Liver (tissue), 9 donors: ENCODE measurements around the gene PCYOX1L. TPM values are rescaled to one million over a fixed set of nuclear protein-coding genes. Genes with fewer than 3 reads are reported as not detected.

Experiments
- DNase-seq: peaks from one replicate; pipeline ENCODE4 v3.0.0-alpha.2; 2017; ENCODE audit warnings: low spot score
- H3K27ac ChIP-seq, 2 donors: one replicate each; pipeline ENCODE4 v1.7.0; 2013; ENCODE audit warnings: inconsistent platforms in 2 of 2, low read length in 2 of 2, control low read depth in 1 of 2, low read depth in 1 of 2, mild to moderate bottlenecking in 1 of 2
- H3K27me3 ChIP-seq, 4 donors: one replicate each; pipeline versions ENCODE4 v1.6.1 to v1.7.0; 2013; ENCODE audit warnings: low read length in 3 of 4, inconsistent platforms in 1 of 4, mild to moderate bottlenecking in 1 of 4, moderate library complexity in 1 of 4; ENCODE audit not compliant: control insufficient read depth in 4 of 4, insufficient read depth in 4 of 4
- H3K36me3 ChIP-seq, 4 donors: one replicate each; pipeline versions ENCODE4 v1.6.1 to v1.7.0; 2013; ENCODE audit warnings: low read length in 3 of 4, mild to moderate bottlenecking in 3 of 4, low read depth in 1 of 4, moderate library complexity in 1 of 4; ENCODE audit not compliant: control insufficient read depth in 4 of 4, insufficient read depth in 3 of 4
- H3K4me1 ChIP-seq, 4 donors: one replicate each; pipeline versions ENCODE4 v1.6.1 to v1.7.0; 2013; ENCODE audit warnings: low read length in 3 of 4, mild to moderate bottlenecking in 3 of 4, moderate library complexity in 1 of 4; ENCODE audit not compliant: control insufficient read depth in 4 of 4, insufficient read depth in 4 of 4
- H3K4me3 ChIP-seq, 3 donors: one replicate each; pipeline versions ENCODE4 v1.6.1 to v1.7.0; 2013; ENCODE audit warnings: low read length in 3 of 3, control low read depth in 1 of 3, low read depth in 1 of 3, mild to moderate bottlenecking in 1 of 3
- H3K9ac ChIP-seq, 2 donors: one replicate each; pipeline ENCODE4 v1.7.0; 2013; ENCODE audit warnings: low read length in 2 of 2, mild to moderate bottlenecking in 2 of 2, moderate library complexity in 2 of 2, control low read depth in 1 of 2, low read depth in 1 of 2
- H3K9me3 ChIP-seq, 4 donors: one replicate each; pipeline versions ENCODE4 v1.6.1 to v1.7.0; 2013; ENCODE audit warnings: low read length in 3 of 4; ENCODE audit not compliant: control insufficient read depth in 4 of 4
- ATF3 ChIP-seq: IDR thresholded peaks from 2 replicates; pipeline ENCODE4 v1.6.1; 2016; ENCODE audit warnings: antibody characterized with exemption
- CTCF ChIP-seq: fragments of 150-350 bp; IDR thresholded peaks from 2 replicates; pipeline ENCODE4 v1.5.1; 2017; ENCODE audit warnings: improper control_type of control experiment, low read depth, low read length; ENCODE audit not compliant: missing input control
- EGR1 ChIP-seq, 2 donors: IDR thresholded peaks; 2 replicates each; pipeline ENCODE4 v1.6.1; 2016 to 2018; ENCODE audit warnings: antibody characterized with exemption in 2 of 2, low read depth in 2 of 2
- FOXA1 ChIP-seq: IDR thresholded peaks from 2 replicates; pipeline ENCODE4 v1.6.1; 2016; ENCODE audit warnings: antibody characterized with exemption
- FOXA2 ChIP-seq: IDR thresholded peaks from 2 replicates; pipeline ENCODE4 v1.6.1; 2016; ENCODE audit warnings: antibody characterized with exemption
- GABPA ChIP-seq, 2 donors: IDR thresholded peaks in 1 of 2; conservative IDR thresholded peaks in 1 of 2; 2 replicates each; pipeline ENCODE4 v1.6.1; 2016; ENCODE audit warnings: antibody characterized with exemption in 2 of 2, mild to moderate bottlenecking in 1 of 2, moderate library complexity in 1 of 2
- JUND ChIP-seq, 2 donors: IDR thresholded peaks; 2 replicates each; pipeline ENCODE4 v1.6.1; 2016; ENCODE audit warnings: antibody characterized with exemption in 2 of 2
- MAX ChIP-seq: IDR thresholded peaks from 2 replicates; pipeline ENCODE4 v1.6.1; 2016; ENCODE audit warnings: antibody characterized with exemption
- RAD21 ChIP-seq, 2 donors: IDR thresholded peaks; 2 replicates each; pipeline ENCODE4 v1.6.1; 2016; ENCODE audit warnings: antibody characterized with exemption in 2 of 2, mild to moderate bottlenecking in 2 of 2
- REST ChIP-seq: IDR thresholded peaks from 2 replicates; pipeline ENCODE4 v1.6.1; 2016; ENCODE audit warnings: antibody characterized with exemption, mild to moderate bottlenecking
- RXRA ChIP-seq, 2 donors: IDR thresholded peaks; 2 replicates each; pipeline ENCODE4 v1.6.1; 2017 to 2018; ENCODE audit warnings: antibody characterized with exemption in 2 of 2, mild to moderate bottlenecking in 1 of 2
- TAF1 ChIP-seq: conservative IDR thresholded peaks from 2 replicates; pipeline ENCODE4 v1.6.1; 2016; ENCODE audit warnings: antibody characterized with exemption, mild to moderate bottlenecking
- YY1 ChIP-seq: IDR thresholded peaks from 2 replicates; pipeline ENCODE4 v1.6.1; 2016; ENCODE audit warnings: antibody characterized with exemption, mild to moderate bottlenecking
- ZBTB33 ChIP-seq: IDR thresholded peaks from 2 replicates; pipeline ENCODE4 v1.6.1; 2016; ENCODE audit warnings: antibody characterized with exemption
- WGBS: extraction: QIAGEN DNeasy Blood & Tissue Kit; methylation state at CpG from one replicate; pipeline ENCODE4 v1.1.7; 2013; 5-methylcytosine and 5-hydroxymethylcytosine counted together
- polyA plus RNA-seq, 2 donors: library from polyadenylated mRNA; stranded (reverse) in 1 of 2; unstranded in 1 of 2; fragments of 200-250 nt in 1 of 2; fragments of >200 nt in 1 of 2; fragmentation: Nextera tagmentation in 1 of 2; extraction: Ambion mirVana in 1 of 2; gene quantifications; one replicate each; pipeline versions ENCODE4 v1.2.1 to v1.2.3, GENCODE V29; 2013 to 2015
- total RNA-seq, 2 donors: library from RNA; depleted of rRNA; stranded (reverse); fragments of >200 nt; gene quantifications; one replicate each; pipeline ENCODE4 v1.2.3, GENCODE V29; 2014
- donor health status: healthy.
- donor health status: healthy.
- donor health status: healthy.
- donor health status: healthy.
- donor health status: healthy.

Gene PCYOX1L
- total and polyA plus RNA-seq, 4 donors: 0.47 to 4.4 (median 1.1) TPM

- H3K9ac ChIP-seq: no peak overlapping the region
- no peaks in the 10 kb centered on the region for H3K27me3 ChIP-seq
- no peak for DNase-seq
- H3K4me1 ChIP-seq: no peaks in the 10 kb centered on the region
- H3K36me3 ChIP-seq: no peaks in the 10 kb centered on the region
- 95% methylated on average over 12 of the region's 12 CpGs for WGBS
- H3K27ac ChIP-seq: no peak overlapping the region
- TF ChIP-seq REST (no peak), ZBTB33 (no peak), RAD21 (IDR thresholded peaks at IDR 0.05) (no peak), ATF3 (no peak), MAX (no peak), TAF1 (no peak), FOXA1 (no peak), CTCF (no peak), RXRA (IDR thresholded peaks at IDR 0.05) (no peak), FOXA2 (no peak)
- H3K4me3 ChIP-seq: no peak overlapping the region
- H3K9me3 ChIP-seq: no peaks in the 10 kb centered on the region
These were observed 18.3 kb downstream of the PCYOX1L start for GRCh38 chr5:149376104-149376503.

GRCh38 chr5:149376711-149377447 lies 19.0 kb downstream of the PCYOX1L start:
- Histone ChIP-seq H3K27me3 (no peaks in the 10 kb centered on the region), H3K36me3 (no peaks in the 10 kb centered on the region), H3K27ac (no peak overlapping the region), H3K9ac (no peak overlapping the region), H3K4me3 (no peak overlapping the region), H3K4me1 (peaks cover 0 to 2% (median 0%) of the 10 kb centered on the region in 4 donors), H3K9me3 (no peaks in the 10 kb centered on the region)
- TF ChIP-seq EGR1 (IDR thresholded peaks at IDR 0.05; ENCODE audit: low read depth in 2 of 2) (no peak), GABPA (IDR thresholded peaks at IDR 0.05 in 1 of 2, conservative IDR thresholded peaks at IDR 0.05 in 1 of 2) (no peak), ATF3 (no peak), JUND (IDR thresholded peaks at IDR 0.05) (no peak), ZBTB33 (no peak), YY1 (no peak)
- DNase-seq: no peak
- WGBS: 93% methylated on average over 7 of the region's 7 CpGs
